PC-3 (cell line): ENCODE data around the gene MINDY1. TPM values are rescaled to one million over a fixed set of nuclear protein-coding genes. Genes with fewer than 3 reads are reported as not detected.

ENCODE experiments used
- ATAC-seq: fragments of 200-7000 bp; cut with Tn5 transposase; 2 replicates; pipeline ENCODE4 v1.9.1; 2020; ENCODE audit warnings: mild to moderate bottlenecking, moderate library complexity
- BruUV-seq: library from RNA; stranded (reverse); fragments of 400-500 nt; replicated peaks from 2 replicates; lab custom pipeline; 2021; lab: Mats Ljungman, UMichigan
- CTCF ChIA-PET: fragments of 300-600 bp; sonication (Branson Sonifier 250); formaldehyde crosslinking; loops from one replicate; lab custom pipeline; 2022; ENCODE audit warnings: antibody characterized with exemption; lab: Charles Lee
- POLR2A ChIA-PET: fragments of 300-600 bp; sonication (Branson Sonifier 250); formaldehyde crosslinking; loops from one replicate; lab custom pipeline; 2022; ENCODE audit warnings: antibody characterized with exemption; ENCODE audit not compliant: unreplicated experiment; lab: Charles Lee
- DNase-seq: peaks from one replicate; pipeline ENCODE4 v3.0.0-alpha.2; 2015
- H2AFZ ChIP-seq: fragments of 300-600 bp; sonication (generic); 2 replicates; pipeline ENCODE4 v1.6.0; 2016; ENCODE audit warnings: antibody characterized with exemption, low read length
- H3F3A ChIP-seq: fragments of 300-600 bp; sonication (generic); one replicate; pipeline ENCODE4 v1.6.0; 2017; ENCODE audit warnings: antibody characterized with exemption, low read length, control low read depth, mild to moderate bottlenecking; ENCODE audit not compliant: unreplicated experiment
- H3K27ac ChIP-seq: fragments of 300-600 bp; sonication (generic); 2 replicates; pipeline ENCODE4 v1.5.1; 2016; ENCODE audit warnings: mild to moderate bottlenecking, low read length
- H3K27me3 ChIP-seq: fragments of 300-600 bp; sonication (generic); 2 replicates; pipeline ENCODE4 v1.6.1; 2016; ENCODE audit warnings: low read length, mixed read lengths
- H3K36me3 ChIP-seq: fragments of 300-600 bp; sonication (generic); 2 replicates; pipeline ENCODE4 v1.6.1; 2016; ENCODE audit warnings: low read depth, mixed run types, low read length, mixed read lengths
- H3K4me1 ChIP-seq: fragments of 300-600 bp; sonication (generic); 2 replicates; pipeline ENCODE4 v1.5.1; 2016; ENCODE audit warnings: low read length; ENCODE audit not compliant: insufficient read depth
- H3K4me2 ChIP-seq: fragments of 300-600 bp; sonication (generic); 2 replicates; pipeline ENCODE4 v1.6.0; 2016; ENCODE audit warnings: low read length
- H3K4me3 ChIP-seq: fragments of 300-600 bp; sonication (generic); 2 replicates; pipeline ENCODE4 v1.5.1; 2016; ENCODE audit warnings: mild to moderate bottlenecking, low read length, mixed read lengths
- H3K79me2 ChIP-seq: fragments of 300-600 bp; sonication (generic); 2 replicates; pipeline ENCODE4 v1.6.1; 2017; ENCODE audit warnings: low read length, mixed read lengths
- H3K9ac ChIP-seq: fragments of 300-600 bp; sonication (generic); 2 replicates; pipeline ENCODE4 v1.6.0; 2016; ENCODE audit warnings: mild to moderate bottlenecking, low read length
- H3K9me2 ChIP-seq: fragments of 300-600 bp; sonication (generic); replicated peaks from 2 replicates; pipeline ENCODE4 v1.6.1; 2016; ENCODE audit warnings: mixed run types, low read length, mixed read lengths
- H3K9me3 ChIP-seq: fragments of 300-600 bp; sonication (generic); 2 replicates; pipeline ENCODE4 v1.6.1; 2016; ENCODE audit warnings: low read length, mixed read lengths
- H4K20me1 ChIP-seq: fragments of 300-600 bp; sonication (generic); 2 replicates; pipeline ENCODE4 v1.6.1; 2016; ENCODE audit warnings: low read length, mixed read lengths
- CTCF ChIP-seq: fragments of 300-600 bp; sonication (generic); conservative IDR thresholded peaks from 2 replicates; pipeline ENCODE4 v1.5.1; 2017; ENCODE audit warnings: antibody characterized with exemption, low read depth, mild to moderate bottlenecking, low read length
- EZH2 ChIP-seq: fragments of 300-600 bp; sonication (generic); IDR thresholded peaks from one replicate; pipeline ENCODE4 v1.6.1; 2017; ENCODE audit warnings: antibody characterized with exemption, mild to moderate bottlenecking, low read length; ENCODE audit not compliant: unreplicated experiment
- EZH2phosphoT487 ChIP-seq: fragments of 300-600 bp; sonication (generic); IDR thresholded peaks from 2 replicates; pipeline ENCODE4 v1.6.1; 2018; ENCODE audit warnings: mild to moderate bottlenecking, antibody characterized with exemption, low read length, borderline replicate concordance
- intact Hi-C: fragments of 100-400 bp; cut with micrococcal nuclease; formaldehyde crosslinking; loops from 2 replicates; pipeline ENCODE4 v1.9.0; 2023
- total RNA-seq: library from RNA; depleted of rRNA; stranded (reverse); fragments of >200 nt; gene quantifications from 2 replicates; pipeline ENCODE4 v1.2.3, GENCODE V29; 2014

Gene MINDY1
- total RNA-seq, 1 experiment from 2014 or later, result 6.3 TPM

- no peak overlapping the region for H3K4me2 ChIP-seq
- peaks cover 5% of the 10 kb centered on the region for H3K4me1 ChIP-seq
- H3K27me3 ChIP-seq, result no peaks in the 10 kb centered on the region
- ATAC-seq (no peak), DNase-seq (no peak)
- H4K20me1 ChIP-seq, result no peaks in the 10 kb centered on the region
- H3K36me3 ChIP-seq, result peaks cover 6% of the 10 kb centered on the region
- H3K27ac ChIP-seq, result no peak overlapping the region
- no peaks in the 10 kb centered on the region for H3K79me2 ChIP-seq
- H3F3A ChIP-seq, result no peaks in the 10 kb centered on the region
- no peak for TF ChIP-seq EZH2phosphoT487
- TF ChIP-seq CTCF, result no peak
- no peak for TF ChIP-seq EZH2
- no TSS peak for BruUV-seq
- intact Hi-C loops, result no loop called here
- no peak overlapping the region for H3K4me3 ChIP-seq
- POLR2A ChIA-PET, result no interaction called here
- no peak overlapping the region for H3K9ac ChIP-seq
- CTCF ChIA-PET, result no interaction called here
- no peak overlapping the region for H2AFZ ChIP-seq
- no peaks in the 10 kb centered on the region for H3K9me2 ChIP-seq
- no peaks in the 10 kb centered on the region for H3K9me3 ChIP-seq
Measured at GRCh38 chr1:151032164-151032563, 25.5 kb upstream of the MINDY1 start.

- Histone ChIP-seq H3K9me2 (no peaks in the 10 kb centered on the region), H4K20me1 (no peaks in the 10 kb centered on the region), H3K9me3 (no peaks in the 10 kb centered on the region), H3K9ac (no peak overlapping the region), H3K79me2 (no peaks in the 10 kb centered on the region), H3K27ac (no peak overlapping the region), H3K4me3 (no peak overlapping the region), H3F3A (no peaks in the 10 kb centered on the region), H3K4me2 (no peak overlapping the region), H3K36me3 (peaks cover 14% of the 10 kb centered on the region), H2AFZ (no peak overlapping the region), H3K4me1 (no peaks in the 10 kb centered on the region), H3K27me3 (no peaks in the 10 kb centered on the region)
- TF ChIP-seq EZH2, result no peak
- no peak for TF ChIP-seq CTCF
- TF ChIP-seq EZH2phosphoT487, result no peak
- no TSS peak for BruUV-seq
- no peak for ATAC-seq
- ChIA-PET POLR2A (no interaction called here), CTCF (interaction anchor here (0.6 kb wide), 1 partner anchor 73 kb away, joined by 3 read pairs; no protein-coding TSS in a partner anchor)
- intact Hi-C loops, result loop anchor here (10.0 kb wide), 1 partner anchor 128 kb away; the partner anchor contains the start of gene TNFAIP8L2
- DNase-seq, result no peak
Measured at GRCh38 chr1:151026460-151026859, 19.8 kb upstream of the MINDY1 start.

GRCh38 chr1:151024540-151025146, 17.9 kb upstream of the MINDY1 start:
- BruUV-seq, result no TSS peak
- Histone ChIP-seq H3K79me2 (no peaks in the 10 kb centered on the region), H3K4me1 (no peaks in the 10 kb centered on the region), H3K36me3 (peaks cover 14% of the 10 kb centered on the region), H2AFZ (no peak overlapping the region), H3K9me2 (no peaks in the 10 kb centered on the region), H3F3A (no peaks in the 10 kb centered on the region), H3K4me3 (no peak overlapping the region), H3K9ac (no peak overlapping the region), H3K27ac (no peak overlapping the region), H3K9me3 (no peaks in the 10 kb centered on the region), H4K20me1 (no peaks in the 10 kb centered on the region), H3K4me2 (no peak overlapping the region), H3K27me3 (no peaks in the 10 kb centered on the region)
- ChIA-PET CTCF (interaction anchor here (0.6 to 2.2 kb wide), 4 partner anchors 24 to 251 kb away, joined by 3 to 8 read pairs (median 4); no protein-coding TSS in a partner anchor), POLR2A (interaction anchor here (0.6 to 0.9 kb wide), 2 partner anchors 24 to 34 kb away, joined by 3 read pairs; no protein-coding TSS in a partner anchor)
- ATAC-seq (peak; percentile 91), DNase-seq (peak; percentile 75)
- TF ChIP-seq EZH2phosphoT487, result no peak
- TF ChIP-seq CTCF, result peak; percentile 95
- no peak for TF ChIP-seq EZH2
- intact Hi-C loops, result loop anchor here (10.0 kb wide), 1 partner anchor 130 kb away; the partner anchor contains the start of gene TNFAIP8L2
